SK-N-SH (cell line): ENCODE data around the gene MYO9A. TPM values are rescaled to one million over a fixed set of nuclear protein-coding genes. Genes with fewer than 3 reads are reported as not detected.

ENCODE experiments used
- CTCF ChIA-PET: fragments of 300-600, 350-600 bp; formaldehyde crosslinking; extraction: SDS; loops from one replicate; lab custom pipeline; 2021; lab: Yijun Ruan, JAX
- POLR2A ChIA-PET: fragments of 350-600 bp; sonication (Branson Sonifier 250); formaldehyde crosslinking; extraction: SDS; loops from one replicate; lab custom pipeline; 2020; ENCODE audit warnings: antibody characterized with exemption, inconsistent platforms; lab: Yijun Ruan, JAX
- DNase-seq: peaks from one replicate; pipeline ENCODE4 v3.0.0; 2012
- H2AFZ ChIP-seq: fragments of 200-600 bp; sonication (generic); 2 replicates; pipeline ENCODE4 v1.8.1; 2016; ENCODE audit warnings: antibody characterized with exemption, mild to moderate bottlenecking, low read depth
- H3F3A ChIP-seq: fragments of 200-600 bp; sonication (generic); replicated peaks from 2 replicates; pipeline ENCODE3; 2016; ENCODE audit warnings: antibody characterized with exemption, mild to moderate bottlenecking; ENCODE audit not compliant: insufficient read depth
- H3K27ac ChIP-seq, 2 experiments: fragments of 200-500 bp in 1 of 2; fragments of 200-600 bp in 1 of 2; sonication (Bioruptor generic) in 1 of 2; sonication (generic), shearing (Covaris generic) in 1 of 2; 2 replicates each; pipeline versions ENCODE4 v1.5.1 to v1.6.1; 2014 to 2016; ENCODE audit warnings: low read depth in 2 of 2, inconsistent platforms in 1 of 2, low read length in 1 of 2, mild to moderate bottlenecking in 1 of 2, mixed read lengths in 1 of 2
- H3K27me3 ChIP-seq: fragments of 200-600 bp; sonication (generic), shearing (Covaris generic); 2 replicates; pipeline ENCODE4 v1.6.1; 2016; ENCODE audit warnings: mixed run types; ENCODE audit not compliant: insufficient read depth
- H3K36me3 ChIP-seq, 2 experiments: fragments of 200-500 bp in 1 of 2; fragments of 200-600 bp in 1 of 2; sonication (Bioruptor generic) in 1 of 2; sonication (generic) in 1 of 2; replicated peaks in 1 of 2; 2 replicates each; pipeline versions ENCODE3 to v1.5.1; 2014 to 2016; ENCODE audit warnings: low read length in 1 of 2, mild to moderate bottlenecking in 1 of 2; ENCODE audit not compliant: insufficient read depth in 2 of 2, control insufficient read depth in 1 of 2
- H3K4me1 ChIP-seq, 2 experiments: fragments of 200-500 bp in 1 of 2; fragments of 200-600 bp in 1 of 2; sonication (Bioruptor generic) in 1 of 2; sonication (generic), shearing (Covaris generic) in 1 of 2; 2 replicates each; pipeline versions ENCODE4 v1.5.1 to v1.6.1; 2014 to 2016; ENCODE audit warnings: low read depth in 1 of 2, low read length in 1 of 2, mixed run types in 1 of 2; ENCODE audit not compliant: insufficient read depth in 2 of 2, control insufficient read depth in 1 of 2
- H3K4me2 ChIP-seq: fragments of 200-600 bp; sonication (generic), shearing (Covaris generic); 2 replicates; pipeline ENCODE4 v1.6.1; 2017; ENCODE audit warnings: mixed run types
- H3K4me3 ChIP-seq, 2 experiments: fragments of 200-500 bp in 1 of 2; fragments of 200-600 bp in 1 of 2; sonication (Bioruptor generic) in 1 of 2; sonication (generic), shearing (Covaris generic) in 1 of 2; 2 replicates each; pipeline versions ENCODE4 v1.5.1 to v1.8.1; 2014 to 2016; ENCODE audit warnings: low read depth in 2 of 2, inconsistent platforms in 1 of 2, low read length in 1 of 2, mild to moderate bottlenecking in 1 of 2, mixed read lengths in 1 of 2, moderate library complexity in 1 of 2
- H3K79me2 ChIP-seq: fragments of 200-600 bp; sonication (generic); 2 replicates; pipeline ENCODE4 v1.8.1; 2017; ENCODE audit warnings: mild to moderate bottlenecking; ENCODE audit not compliant: insufficient read depth
- H3K9ac ChIP-seq: fragments of 200-600 bp; sonication (generic); 2 replicates; pipeline ENCODE4 v1.6.1; 2017; ENCODE audit warnings: mixed run types
- H3K9me2 ChIP-seq: fragments of 200-600 bp; sonication (generic); 2 replicates; pipeline ENCODE4 v1.6.1; 2017; ENCODE audit warnings: mixed run types
- H3K9me3 ChIP-seq: fragments of 200-600 bp; sonication (generic); 2 replicates; pipeline ENCODE4 v1.6.1; 2017; ENCODE audit warnings: mixed run types, mild to moderate bottlenecking, moderate library complexity
- H4K20me1 ChIP-seq: fragments of 200-600 bp; sonication (generic); 2 replicates; pipeline ENCODE4 v1.6.1; 2017; ENCODE audit warnings: mild to moderate bottlenecking, mixed run types; ENCODE audit not compliant: insufficient read depth
- CHD2 ChIP-seq: fragments of 150-350 bp; IDR thresholded peaks from 2 replicates; pipeline ENCODE4 v1.6.1; 2018; ENCODE audit warnings: low read length; ENCODE audit not compliant: partially characterized antibody
- CTCF ChIP-seq: fragments of 200-600 bp; sonication (generic); IDR thresholded peaks from 2 replicates; pipeline ENCODE4 v1.6.1; 2017; ENCODE audit warnings: antibody characterized with exemption, mild to moderate bottlenecking, moderate library complexity
- ELF1 ChIP-seq: IDR thresholded peaks from 2 replicates; pipeline ENCODE4 v1.4.0; 2012
- FOSL2 ChIP-seq: IDR thresholded peaks from 2 replicates; pipeline ENCODE4 v1.4.0; 2012; ENCODE audit warnings: low read depth, mild to moderate bottlenecking, moderate library complexity, borderline replicate concordance
- GABPA ChIP-seq: IDR thresholded peaks from 2 replicates; pipeline ENCODE4 v1.4.0; 2012; ENCODE audit warnings: low read depth, mild to moderate bottlenecking
- IRF3 ChIP-seq: fragments of 150-350 bp; IDR thresholded peaks from 2 replicates; pipeline ENCODE4 v1.6.1; 2016; ENCODE audit warnings: mild to moderate bottlenecking, low read depth, low read length
- MAX ChIP-seq: IDR thresholded peaks from 2 replicates; pipeline ENCODE4 v1.4.0; 2012; ENCODE audit warnings: low read depth
- PBX3 ChIP-seq: IDR thresholded peaks from 2 replicates; pipeline ENCODE4; 2012
- POLR2AphosphoS5 ChIP-seq: IDR thresholded peaks from 2 replicates; pipeline ENCODE4 v1.6.1; 2012; ENCODE audit warnings: low read depth, low read length
- RCOR1 ChIP-seq: fragments of 150-350 bp; IDR thresholded peaks from 2 replicates; pipeline ENCODE4 v1.6.1; 2017; ENCODE audit warnings: antibody characterized with exemption, low read length
- REST ChIP-seq: IDR thresholded peaks from 2 replicates; pipeline ENCODE4 v1.6.1; 2012; ENCODE audit warnings: mild to moderate bottlenecking, low read depth, low read length, moderate library complexity
- RFX5 ChIP-seq: IDR thresholded peaks from 2 replicates; pipeline ENCODE4 v1.6.1; 2012; ENCODE audit warnings: mild to moderate bottlenecking, improper control_type of control experiment, low read length
- SIN3A ChIP-seq: IDR thresholded peaks from 2 replicates; pipeline ENCODE4 v1.6.1; 2012; ENCODE audit warnings: low read depth, mild to moderate bottlenecking, low read length, moderate library complexity, borderline replicate concordance
- SMC3 ChIP-seq: IDR thresholded peaks from 2 replicates; pipeline ENCODE4 v1.6.1; 2012; ENCODE audit warnings: low read depth, low read length, improper control_type of control experiment
- USF2 ChIP-seq: fragments of 150-350 bp; IDR thresholded peaks from 2 replicates; pipeline ENCODE4 v1.6.1; 2017; ENCODE audit warnings: antibody characterized with exemption, low read length, low read depth, borderline replicate concordance
- WGBS: methylation state at CpG from one replicate; pipeline ENCODE4 v1.1.6; 2017; ENCODE audit warnings: low lambda C conversion rate; 5-methylcytosine and 5-hydroxymethylcytosine counted together
- polyA plus RNA-seq, 3 experiments: library from polyadenylated mRNA; depleted of rRNA; stranded (reverse); fragments of >200 nt; gene quantifications; 2 replicates each; pipeline ENCODE4 v1.2.3, GENCODE V29; 2012

The MYO9A gene
- polyA plus RNA-seq, 1 of the 3 experiments (the other 2 are of a cell fraction) = 4.1 TPM

GRCh38 chr15:72047020-72047419 lies 70.9 kb downstream of the MYO9A start:
- POLR2A ChIA-PET = no interaction called here
- H3K4me3 ChIP-seq = no peak overlapping the region
- no peak overlapping the region for H3K27ac ChIP-seq
- H3K79me2 ChIP-seq = peaks cover 21% of the 10 kb centered on the region
- no peaks in the 10 kb centered on the region for H3K9me2 ChIP-seq
- H4K20me1 ChIP-seq = peaks cover 4% of the 10 kb centered on the region; the same call in 1 of the 2 replicates
- peaks cover 5 to 11% of the 10 kb centered on the region in 2 experiments for H3K36me3 ChIP-seq
- TF ChIP-seq MAX (no peak), SMC3 (no peak), CHD2 (no peak), RCOR1 (no peak), POLR2AphosphoS5 (no peak), CTCF (no peak), SIN3A (no peak), PBX3 (no peak), RFX5 (no peak)
- TF ChIP-seq, all 33 proteins: peak for 0
- no peak for DNase-seq
- no peak overlapping the region for H2AFZ ChIP-seq
- CTCF ChIA-PET = no interaction called here
- peaks cover 0 to 3% of the 10 kb centered on the region in 2 experiments; a peak in 1 of 4 replicates for H3K4me1 ChIP-seq
- H3K9me3 ChIP-seq = no peaks in the 10 kb centered on the region
- no peak overlapping the region for H3K9ac ChIP-seq
- no peak overlapping the region for H3K4me2 ChIP-seq
- H3K27me3 ChIP-seq = no peaks in the 10 kb centered on the region
- H3F3A ChIP-seq = peaks cover 11% of the 10 kb centered on the region

GRCh38 chr15:72044956-72045355 lies 73.0 kb downstream of the MYO9A start:
- Histone ChIP-seq H2AFZ (no peak overlapping the region), H3K4me1 (peaks cover 0 to 3% of the 10 kb centered on the region in 2 experiments; a peak in 1 of 4 replicates), H3K4me2 (no peak overlapping the region), H3F3A (peaks cover 11% of the 10 kb centered on the region), H3K27me3 (no peaks in the 10 kb centered on the region), H4K20me1 (peaks cover 4% of the 10 kb centered on the region; the same call in 1 of the 2 replicates), H3K9me2 (no peaks in the 10 kb centered on the region), H3K9me3 (no peaks in the 10 kb centered on the region), H3K9ac (no peak overlapping the region), H3K79me2 (peaks cover 31% of the 10 kb centered on the region; the same call in 1 of the 2 replicates), H3K27ac (no peak overlapping the region), H3K36me3 (peaks cover 5 to 11% of the 10 kb centered on the region in 2 experiments), H3K4me3 (no peak overlapping the region)
- DNase-seq = no peak
- CTCF ChIA-PET = interaction anchor here (0.6 kb wide), 1 partner anchor 71 kb away, joined by 3 read pairs; no protein-coding TSS in a partner anchor
- WGBS = 93% methylated on average over 3 of the region's 3 CpGs
- POLR2A ChIA-PET = interaction anchor here (0.6 kb wide), 1 partner anchor 1144 kb away, joined by 3 read pairs; no protein-coding TSS in a partner anchor
- TF ChIP-seq ELF1 (no peak), GABPA (no peak), FOSL2 (no peak), USF2 (no peak), IRF3 (no peak), REST (no peak), CTCF (no peak), RFX5 (no peak)
